Brain microvascular endothelial cell (primary cell): ENCODE measurements around the gene PCSK2.

Experiments
- DNase-seq: peaks from one replicate; pipeline ENCODE4 v3.0.0-alpha.2; 2020
- H3K27ac ChIP-seq: fragments of 250-450 bp; sonication (Bioruptor Pico); 2 replicates; pipeline ENCODE4 v1.5.1; 2020; ENCODE audit warnings: mild to moderate bottlenecking, moderate library complexity
- H3K27me3 ChIP-seq: fragments of 250-450 bp; sonication (Bioruptor Pico); replicated peaks from 2 replicates; pipeline ENCODE4 v1.5.1; 2020; ENCODE audit warnings: mild to moderate bottlenecking
- H3K36me3 ChIP-seq: fragments of 250-450 bp; sonication (Bioruptor Pico); replicated peaks from 2 replicates; pipeline ENCODE4 v1.5.1; 2020; ENCODE audit warnings: mild to moderate bottlenecking
- H3K4me3 ChIP-seq: 2 replicates; pipeline ENCODE4 v1.5.1; 2011; ENCODE audit warnings: low read depth, mild to moderate bottlenecking, control low read depth, low read length, moderate library complexity
- CTCF ChIP-seq: IDR thresholded peaks from 2 replicates; pipeline ENCODE4 v1.5.1; 2011; ENCODE audit warnings: low read depth, mild to moderate bottlenecking, moderate library complexity, low read length, control low read depth, inconsistent platforms; ENCODE audit errors: missing control alignments
- in situ Hi-C: cut with HindIII; loops from 2 replicates; pipeline ENCODE4 v1.10.0; 2017; ENCODE audit warnings: low sequenced_read_pairs, low pct_ligation_motif_present

PCSK2 gene

GRCh38 chr20:17281478-17281877 is 54.6 kb downstream of the PCSK2 start:
- TF ChIP-seq CTCF, result peak; percentile 53
- in situ Hi-C loops, result no loop called here
- Histone ChIP-seq H3K4me3 (no peak overlapping the region), H3K27ac (no peak overlapping the region), H3K36me3 (no peaks in the 10 kb centered on the region), H3K27me3 (no peaks in the 10 kb centered on the region)
- no peak for DNase-seq

GRCh38 chr20:17282501-17282900 is 55.7 kb downstream of the PCSK2 start:
- no peaks in the 10 kb centered on the region for H3K36me3 ChIP-seq

GRCh38 chr20:17287503-17287902 is 60.7 kb downstream of the PCSK2 start:
- H3K4me3 ChIP-seq, result no peak overlapping the region
- no peaks in the 10 kb centered on the region for H3K27me3 ChIP-seq
- H3K36me3 ChIP-seq, result no peaks in the 10 kb centered on the region
- in situ Hi-C loops, result no loop called here
- peak; percentile 30 for TF ChIP-seq CTCF
- H3K27ac ChIP-seq, result no peak overlapping the region
- no peak for DNase-seq

More at GRCh38 chr20:17282501-17282900, 55.7 kb downstream of the PCSK2 start:
- Histone ChIP-seq H3K27me3 (no peaks in the 10 kb centered on the region), H3K27ac (no peak overlapping the region), H3K4me3 (no peak overlapping the region)
- TF ChIP-seq CTCF, result no peak
- DNase-seq, result no peak
- in situ Hi-C loops, result no loop called here

- no peaks in the 10 kb centered on the region for H3K36me3 ChIP-seq
- no peak overlapping the region for H3K27ac ChIP-seq
- in situ Hi-C loops, result no loop called here
- H3K27me3 ChIP-seq, result no peaks in the 10 kb centered on the region
- H3K4me3 ChIP-seq, result no peak overlapping the region
- TF ChIP-seq CTCF, result no peak
- DNase-seq, result no peak
These were observed 61.2 kb downstream of the PCSK2 start for GRCh38 chr20:17287998-17288397.

DNA sequence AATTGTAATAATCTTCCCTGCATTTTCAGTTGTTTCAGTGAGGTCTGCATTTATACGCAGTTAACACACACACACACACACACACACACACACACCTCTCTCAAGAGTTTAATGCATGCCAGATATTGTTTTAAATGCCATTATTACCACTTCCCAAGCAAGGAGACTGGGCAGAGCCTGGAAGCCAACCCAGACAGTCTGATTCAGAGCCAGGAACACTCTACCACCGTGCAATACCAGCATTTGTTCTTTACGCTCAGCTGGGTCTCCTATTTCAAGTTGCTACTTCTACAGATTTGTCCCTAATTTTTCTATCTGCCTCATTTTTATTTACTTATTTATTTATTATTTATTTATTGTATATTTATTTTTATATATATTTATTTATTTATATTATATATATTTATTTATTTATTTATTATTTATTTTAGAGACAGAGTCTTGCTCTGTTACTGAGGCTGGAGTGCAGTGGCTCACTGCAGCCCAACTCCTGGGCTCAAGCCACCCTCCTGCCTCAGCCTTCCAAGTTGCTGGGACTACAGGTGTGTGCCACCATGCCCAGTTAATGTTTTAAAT is 68.4 kb downstream of the PCSK2 start:
- DNase-seq, result no peak
- Histone ChIP-seq H3K27me3 (no peaks in the 10 kb centered on the region), H3K27ac (no peak overlapping the region), H3K4me3 (no peak overlapping the region), H3K36me3 (no peaks in the 10 kb centered on the region)
- in situ Hi-C loops, result no loop called here
- TF ChIP-seq CTCF, result no peak

GRCh38 chr20:17295991-17296390 is 69.2 kb downstream of the PCSK2 start:
- H3K4me3 ChIP-seq, result no peak overlapping the region
- H3K27me3 ChIP-seq, result no peaks in the 10 kb centered on the region
- H3K36me3 ChIP-seq, result no peaks in the 10 kb centered on the region
- TF ChIP-seq CTCF, result no peak
- DNase-seq, result no peak
- no peak overlapping the region for H3K27ac ChIP-seq
- in situ Hi-C loops, result no loop called here
